ENCODE data around the gene ZNF260. TPM values are rescaled to one million over a fixed set of nuclear protein-coding genes. Genes with fewer than 3 reads are reported as not detected.
"Not testable (repeated sequence)": the region's sequence is repeated elsewhere in the genome, so short reads cannot be mapped to it uniquely, and the experiment has no call there.

The ZNF260 gene
- total RNA-seq, 1 experiment from 2014 or later, result 0.07 TPM

GRCh38 chr19:36492689-36493453 lies 35.2 kb downstream of the ZNF260 start:
- intact Hi-C loops (cut with micrococcal nuclease), result loop anchor here (1.0 kb wide), 1 partner anchor 303 kb away; no protein-coding TSS in a partner anchor
- CTCF ChIA-PET; H3K27me3 ChIP-seq (ENCODE audit: insufficient read depth, low read length); BruUV-seq (replicated peaks); H3K4me2 ChIP-seq (ENCODE audit: low read length); H4K20me1 ChIP-seq (ENCODE audit: insufficient read depth); H3K27ac ChIP-seq (ENCODE audit: low read depth, low read length); H3K4me3 ChIP-seq (replicated peaks in 1 of 2; ENCODE audit: low read depth in 1 of 2, low read length in 2 of 2); H2AFZ ChIP-seq (ENCODE audit: low read depth, low read length, poor library complexity, severe bottlenecking); POLR2A ChIA-PET; H3K36me3 ChIP-seq (ENCODE audit: control insufficient read depth in 1 of 2, insufficient read depth in 2 of 2, low read length in 2 of 2); H3K9me2 ChIP-seq (ENCODE audit: insufficient read depth); H3K79me2 ChIP-seq (ENCODE audit: insufficient read depth, low read length); H3K9ac ChIP-seq (ENCODE audit: low read length); ATAC-seq; H3K9me3 ChIP-seq (ENCODE audit: control insufficient read depth in 1 of 2, insufficient read depth in 1 of 2, low read depth in 1 of 2, low read length in 2 of 2): not testable (repeated sequence)
- peaks cover 0 to 18% of the 10 kb centered on the region in 2 experiments; a peak in 2 of 4 replicates for H3K4me1 ChIP-seq (ENCODE audit: control insufficient read depth in 1 of 2, insufficient read depth in 2 of 2, low read length in 2 of 2)
- RAD21 ChIA-PET (ENCODE audit: low non-redundant PET in 1 of 2, low total read pairs in 2 of 2, uncharacterized antibody in 2 of 2, unreplicated experiment in 2 of 2), result interaction anchor here in 1 of 2 experiments (0.6 kb wide), 2 partner anchors 74 to 311 kb away, joined by 3 read pairs; no protein-coding TSS in a partner anchor
- peak; percentile 21 for DNase-seq (ENCODE audit: low read depth, low spot score)
- peak; percentile 29 to 61 (median 49); a peak in 5 of 6 replicates for TF ChIP-seq CTCF (IDR thresholded peaks at IDR 0.05 in 2 of 3, conservative IDR thresholded peaks at IDR 0.05 in 1 of 3; ENCODE audit: borderline replicate concordance in 1 of 3, insufficient read depth in 1 of 3, low read depth in 2 of 3, low read length in 2 of 3)
- TF ChIP-seq RAD21 (IDR thresholded peaks at IDR 0.05; ENCODE audit: low read depth), result peak; percentile 62

GRCh38 chr19:36490846-36491245 lies 37.2 kb downstream of the ZNF260 start:
- H3K9me3 ChIP-seq (ENCODE audit: control insufficient read depth in 1 of 2, insufficient read depth in 1 of 2, low read depth in 1 of 2, low read length in 2 of 2); H3K27me3 ChIP-seq (ENCODE audit: insufficient read depth, low read length); H3K9me2 ChIP-seq (ENCODE audit: insufficient read depth); H3K36me3 ChIP-seq (ENCODE audit: control insufficient read depth in 1 of 2, insufficient read depth in 2 of 2, low read length in 2 of 2); CTCF ChIA-PET; BruUV-seq (replicated peaks); H4K20me1 ChIP-seq (ENCODE audit: insufficient read depth); H3K27ac ChIP-seq (ENCODE audit: low read depth, low read length); H3K4me3 ChIP-seq (replicated peaks in 1 of 2; ENCODE audit: low read depth in 1 of 2, low read length in 2 of 2); H3K4me2 ChIP-seq (ENCODE audit: low read length); ATAC-seq; DNase-seq (ENCODE audit: low read depth, low spot score); H2AFZ ChIP-seq (ENCODE audit: low read depth, low read length, poor library complexity, severe bottlenecking); RAD21 ChIA-PET (ENCODE audit: low non-redundant PET in 1 of 2, low total read pairs in 2 of 2, uncharacterized antibody in 2 of 2, unreplicated experiment in 2 of 2); POLR2A ChIA-PET; H3K9ac ChIP-seq (ENCODE audit: low read length); intact Hi-C loops (cut with micrococcal nuclease): not testable (repeated sequence)
- Histone ChIP-seq H3K4me1 (ENCODE audit: control insufficient read depth in 1 of 2, insufficient read depth in 2 of 2, low read length in 2 of 2) (peaks cover 0 to 18% of the 10 kb centered on the region in 2 experiments; a peak in 2 of 4 replicates), H3K79me2 (ENCODE audit: insufficient read depth, low read length) (peaks cover 11% of the 10 kb centered on the region; the same call in 1 of the 2 replicates)
